Activated T-cell treated with anti-CD3 and anti-CD28 coated beads for 24 hours (primary cell): ENCODE measurements around the gene UHRF1.
"Not testable (repeated sequence)": the region's sequence is repeated elsewhere in the genome, so short reads cannot be mapped to it uniquely, and the experiment has no call there.

ENCODE experiments used
- DNase-seq: peaks from one replicate; pipeline ENCODE4 v3.0.0-alpha.2; 2020; ENCODE audit warnings: low read depth

Gene UHRF1

GRCh38 chr19:4909156-4909896 is at the start of gene UHRF1:
Gene UHRF1, plus strand, starts transcription at chr19:4909501. Its CDS starts 1,385 bp downstream, at chr19:4910886.
- DNase-seq = peak; percentile 73

DNA sequence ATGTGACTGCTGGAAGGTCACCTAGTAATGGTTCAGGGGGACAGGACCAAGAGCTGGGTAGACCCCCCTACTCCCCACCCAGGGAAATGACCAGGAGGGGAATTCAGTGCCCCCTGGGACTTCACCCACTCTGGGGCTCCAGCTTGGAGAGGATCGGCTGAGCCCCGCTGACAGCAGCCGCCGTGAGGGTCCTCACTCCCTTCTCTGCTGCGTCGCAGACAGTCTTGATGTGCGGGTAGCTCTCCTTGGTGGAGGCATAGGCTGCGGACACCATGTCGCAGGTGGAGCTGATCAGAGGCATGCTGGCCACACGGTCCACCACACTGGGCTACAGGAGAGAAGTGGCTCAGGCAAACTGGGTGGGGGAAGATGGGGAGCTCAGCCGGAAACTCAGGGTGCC is 49.6 kb upstream of the UHRF1 start:
- no peak for DNase-seq

DNA sequence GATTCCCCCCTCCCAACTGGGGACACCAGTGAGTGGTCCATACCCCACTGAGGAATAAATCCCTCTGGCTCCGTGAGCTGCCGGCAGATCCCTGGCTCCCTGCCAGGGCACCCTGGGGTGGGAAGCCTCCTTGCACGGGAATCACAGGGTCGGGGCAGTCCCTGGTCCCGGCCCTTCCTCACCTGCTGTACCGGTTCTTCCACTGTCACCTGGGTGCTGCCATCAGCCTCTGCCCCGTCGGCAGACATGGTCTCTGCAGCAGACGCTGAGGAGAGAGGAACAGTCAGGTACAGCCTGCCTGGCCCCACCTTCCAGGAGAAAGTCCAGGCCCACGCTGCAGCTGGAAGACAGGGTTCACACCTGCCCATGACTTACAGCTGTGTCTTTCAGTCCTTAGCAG is 48.2 kb upstream of the UHRF1 start:
- DNase-seq = no peak

GRCh38 chr19:4866595-4867424 is 42.5 kb upstream of the UHRF1 start:
- peak; percentile 8 for DNase-seq

GRCh38 chr19:4867534-4868285 is 41.6 kb upstream of the UHRF1 start, which contains the start of gene PLIN3:
Gene PLIN3, minus strand, starts transcription at chr19:4867667. Its CDS starts 6,273 bp downstream, at chr19:4861394.
- DNase-seq = peak; percentile 90

GRCh38 chr19:4868286-4868834 is 40.9 kb upstream of the UHRF1 start:
- DNase-seq = no peak

GRCh38 chr19:4870025-4870700 is 39.1 kb upstream of the UHRF1 start:
- DNase-seq = peak; percentile 11

DNA sequence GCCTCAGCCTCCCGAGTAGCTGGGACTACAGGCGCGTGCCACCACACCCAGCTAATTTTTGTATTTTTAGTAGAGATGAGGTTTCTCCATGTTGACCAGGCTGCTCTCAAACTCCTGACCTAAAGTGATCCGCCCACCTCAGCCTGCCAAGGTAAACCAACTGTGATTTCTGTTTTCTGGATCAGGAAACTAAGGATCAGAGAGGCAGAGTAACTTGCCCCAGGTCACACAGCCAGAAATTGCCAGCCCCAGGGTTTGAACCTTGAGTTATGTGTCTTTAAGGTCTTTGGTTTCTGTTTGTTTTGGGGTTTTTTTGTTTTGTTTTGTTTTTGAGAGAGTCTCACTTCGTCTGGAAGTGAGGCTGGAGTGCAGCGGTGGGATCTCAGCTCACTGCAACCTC is 37.6 kb upstream of the UHRF1 start:
- no peak for DNase-seq

- DNase-seq = no peak
Measured at GRCh38 chr19:4873930-4874329, 35.4 kb upstream of the UHRF1 start.

- DNase-seq = no peak
Measured at GRCh38 chr19:4877753-4878490, 31.4 kb upstream of the UHRF1 start.

DNA sequence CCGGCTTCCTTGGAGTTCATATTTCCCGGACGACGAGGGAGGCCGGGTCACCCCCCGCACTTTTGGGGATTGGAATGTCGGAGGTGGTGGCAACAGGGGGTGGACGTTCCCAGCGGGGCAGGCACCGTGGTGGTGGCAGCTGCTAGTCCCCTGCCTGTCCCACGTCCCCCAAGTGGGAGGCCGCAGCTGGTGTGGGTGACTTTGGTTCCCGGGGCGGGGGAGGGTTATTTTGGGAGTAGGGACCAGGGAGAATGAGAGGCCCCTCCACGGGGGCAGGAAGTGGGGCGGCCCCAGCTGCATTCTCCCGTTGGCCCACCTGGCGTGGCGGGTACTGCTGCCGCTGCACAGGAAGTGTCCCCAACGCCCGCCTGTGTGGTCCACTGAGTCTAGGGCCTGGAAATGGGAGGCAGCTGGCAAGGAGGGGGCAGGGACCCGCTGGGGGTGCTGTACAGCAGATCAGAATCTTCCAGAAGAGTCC is 30.8 kb upstream of the UHRF1 start:
- DNase-seq = no peak

DNA sequence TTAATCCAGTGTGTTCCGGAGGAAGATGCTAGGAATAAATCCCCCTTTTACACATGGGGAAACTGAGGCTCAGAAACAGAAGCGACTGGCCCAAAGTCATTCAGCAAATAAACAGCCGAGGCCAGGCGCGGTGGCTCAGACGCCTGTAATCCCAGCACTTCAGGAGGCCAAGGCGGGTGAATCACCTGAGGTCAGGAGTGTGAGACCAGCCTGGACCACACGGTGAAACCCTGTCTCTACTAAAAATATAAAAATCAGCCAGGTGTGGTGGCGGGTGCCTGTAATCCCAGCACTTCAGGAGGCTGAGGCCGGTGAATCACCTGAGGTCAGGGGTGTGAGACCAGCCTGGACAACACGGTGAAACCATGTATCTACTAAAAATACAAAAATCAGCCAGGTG is 30.3 kb upstream of the UHRF1 start:
- DNase-seq = no peak

DNA sequence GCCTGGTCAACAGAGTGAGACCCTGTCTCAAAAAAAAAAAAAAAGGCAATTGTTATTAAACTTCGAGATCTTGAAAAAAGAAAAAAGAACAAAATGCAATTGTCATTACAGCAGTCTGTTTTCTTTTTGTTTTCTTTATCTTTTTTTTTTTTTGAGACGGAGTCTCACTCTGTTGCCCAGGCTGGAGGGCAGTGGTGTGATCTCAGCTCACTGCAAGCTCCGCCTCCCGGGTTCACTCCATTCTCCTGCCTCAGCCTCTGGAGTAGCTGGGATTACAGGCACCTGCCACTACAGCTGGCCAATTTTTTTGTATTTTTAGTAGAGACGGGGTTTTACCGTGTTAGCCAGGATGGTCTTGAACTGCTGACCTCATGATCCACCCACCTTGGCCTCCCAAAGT is 26.4 kb upstream of the UHRF1 start:
- DNase-seq = not testable (repeated sequence)

GRCh38 chr19:4884993-4885392 is 24.3 kb upstream of the UHRF1 start:
- DNase-seq = not testable (repeated sequence)

DNA sequence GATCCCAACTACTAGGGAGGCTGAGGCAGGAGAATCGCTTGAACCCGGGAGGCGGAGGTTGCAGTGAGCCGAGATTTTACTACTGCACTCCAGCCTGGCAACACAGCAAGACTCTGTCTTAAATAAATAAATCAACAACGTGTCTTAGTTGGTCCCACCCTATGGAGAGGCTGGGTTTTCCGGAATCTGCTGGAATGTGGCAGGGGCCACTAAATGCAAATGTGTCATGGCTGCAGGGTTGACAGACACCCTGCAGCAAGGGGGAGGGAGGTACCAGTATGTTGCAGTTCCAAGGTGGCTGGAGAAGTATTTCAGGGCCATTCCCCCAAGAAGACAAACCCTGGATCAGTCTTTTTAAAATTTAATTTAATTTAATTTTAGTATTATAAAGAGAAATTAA is 21.5 kb upstream of the UHRF1 start:
- not testable (repeated sequence) for DNase-seq

DNA sequence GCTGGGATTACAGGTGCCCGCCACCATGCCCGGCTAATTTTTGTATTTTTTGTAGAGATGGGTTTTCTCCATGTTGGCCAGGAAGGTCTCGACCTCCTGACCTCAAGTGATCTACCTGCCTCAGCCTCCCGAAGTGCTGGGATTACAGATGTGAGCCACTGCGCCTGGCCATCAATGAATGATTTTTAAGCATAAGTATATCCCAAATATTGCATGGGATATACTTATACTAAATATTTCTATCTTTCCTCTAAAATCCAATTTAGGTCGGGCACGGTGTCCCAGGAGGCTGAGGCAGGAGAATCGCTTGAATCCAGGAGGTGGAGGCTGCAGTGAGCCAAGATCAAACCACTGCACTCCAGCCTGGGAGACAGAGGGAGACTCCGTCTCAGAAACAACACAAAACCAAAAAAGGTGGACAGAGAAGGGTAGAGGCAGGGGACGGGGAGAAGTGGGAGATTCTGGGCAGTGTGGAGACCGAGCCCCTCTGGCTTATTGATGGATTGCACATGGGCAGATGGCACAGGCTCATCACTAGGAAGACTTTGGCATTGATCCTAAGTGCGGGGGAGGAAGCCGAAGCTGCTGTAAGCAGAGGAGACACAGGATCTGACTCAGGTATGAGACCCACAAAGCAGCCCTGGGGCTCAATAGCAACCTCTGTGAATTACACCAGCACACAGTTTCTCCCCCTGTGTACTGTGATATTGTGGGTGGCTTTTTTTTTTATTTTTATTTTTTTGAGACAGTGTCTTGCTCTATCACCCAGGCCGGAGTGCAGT is 20.1 kb upstream of the UHRF1 start:
- no peak for DNase-seq

DNA sequence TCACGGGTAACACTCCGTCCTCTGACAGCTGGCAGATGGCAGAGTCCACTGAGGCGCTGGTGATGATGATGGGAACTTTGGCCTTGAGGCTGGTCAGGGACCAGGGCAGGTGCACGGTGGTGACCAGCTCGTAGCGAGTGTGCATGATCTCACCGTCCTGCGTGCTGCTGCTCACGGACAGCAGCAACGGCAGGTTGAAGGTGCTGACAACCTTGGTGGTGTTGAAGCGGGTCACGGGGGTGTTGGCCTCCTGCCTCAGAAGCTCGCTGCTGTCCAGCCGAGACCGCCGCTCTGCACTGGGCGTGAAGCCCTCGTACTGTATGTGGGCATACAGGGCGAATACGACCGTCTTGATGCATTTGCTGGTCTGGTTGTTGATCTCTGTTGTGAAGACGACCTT is 18.2 kb upstream of the UHRF1 start:
- DNase-seq = no peak

DNA sequence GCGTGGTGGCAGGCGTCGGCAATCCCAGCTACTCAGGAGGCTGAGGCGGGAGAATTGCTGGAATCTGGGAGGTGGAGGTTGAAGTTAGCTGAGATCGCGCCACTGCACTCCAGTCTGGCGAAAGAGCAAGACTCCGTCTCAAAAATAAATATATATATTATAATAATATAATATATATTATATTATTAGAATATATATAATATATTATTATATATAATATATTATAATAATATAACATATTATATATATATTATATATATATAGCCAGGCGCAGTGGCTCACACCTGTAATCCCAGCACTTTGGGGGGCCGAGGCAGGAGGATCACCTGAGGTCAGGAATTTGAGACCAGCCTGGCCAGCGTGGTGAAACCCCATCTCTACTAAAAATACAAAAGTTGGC is 16.3 kb upstream of the UHRF1 start:
- not testable (repeated sequence) for DNase-seq

- no peak for DNase-seq
Measured at GRCh38 chr19:4896372-4896771, 12.9 kb upstream of the UHRF1 start.

GRCh38 chr19:4897146-4897545 is 12.2 kb upstream of the UHRF1 start:
- no peak for DNase-seq
